Thymus (tissue), 14 donors: ENCODE results near the gene ASIP. TPM values are rescaled to one million over a fixed set of nuclear protein-coding genes. Genes with fewer than 3 reads are reported as not detected.
"Not testable (repeated sequence)": the region's sequence is repeated elsewhere in the genome, so short reads cannot be mapped to it uniquely, and the experiment has no call there.

Experiments
- DNase-seq, 9 donors: peaks; one replicate each; pipeline ENCODE4 v3.0.0-alpha.2; 2013; ENCODE audit warnings: low spot score in 9 of 9, low read depth in 6 of 9, missing footprints in 1 of 9
- H3K27ac ChIP-seq, 2 donors: one replicate each; pipeline ENCODE4 v1.5.1; 2013; ENCODE audit warnings: control low read depth in 1 of 2, low read depth in 1 of 2, low read length in 1 of 2, mild to moderate bottlenecking in 1 of 2, moderate library complexity in 1 of 2
- H3K27me3 ChIP-seq, 2 donors: one replicate each; pipeline ENCODE4 v1.5.1; 2013; ENCODE audit warnings: low read length in 1 of 2; ENCODE audit not compliant: control insufficient read depth in 2 of 2, insufficient read depth in 1 of 2
- H3K36me3 ChIP-seq, 2 donors: one replicate each; pipeline ENCODE4 v1.5.1; 2013; ENCODE audit warnings: low read length in 1 of 2, mild to moderate bottlenecking in 1 of 2, moderate library complexity in 1 of 2; ENCODE audit not compliant: control insufficient read depth in 2 of 2, insufficient read depth in 2 of 2
- H3K4me1 ChIP-seq, 2 donors: one replicate each; pipeline ENCODE4 v1.5.1; 2013; ENCODE audit warnings: low read length in 2 of 2; ENCODE audit not compliant: control insufficient read depth in 2 of 2, insufficient read depth in 2 of 2
- H3K4me3 ChIP-seq, 2 donors: one replicate each; pipeline ENCODE4 v1.5.1; 2013; ENCODE audit warnings: low read length in 2 of 2, control low read depth in 1 of 2, mild to moderate bottlenecking in 1 of 2
- H3K9me3 ChIP-seq, 2 donors: one replicate each; pipeline ENCODE4 v1.5.1; 2013; ENCODE audit warnings: low read length in 1 of 2, mild to moderate bottlenecking in 1 of 2; ENCODE audit not compliant: control insufficient read depth in 2 of 2, insufficient read depth in 1 of 2
- WGBS: extraction: QIAGEN DNeasy Blood & Tissue Kit; methylation state at CpG from one replicate; pipeline ENCODE4 v1.1.7; 2013; 5-methylcytosine and 5-hydroxymethylcytosine counted together
- long read RNA-seq, 10 donors: transcript quantifications; one replicate each; lab custom pipeline, GENCODE V29; 2026
- polyA plus RNA-seq: library from polyadenylated mRNA; stranded (reverse); fragments of 200-250 nt; gene quantifications from one replicate; pipeline ENCODE4 v1.2.3, GENCODE V29; 2013
- total RNA-seq: library from RNA; stranded (reverse); fragments of 120-200 nt; gene quantifications from one replicate; pipeline ENCODE4 v1.2.4, GENCODE V29; 2013
- donor health status: healthy.

Gene ASIP, protein sequence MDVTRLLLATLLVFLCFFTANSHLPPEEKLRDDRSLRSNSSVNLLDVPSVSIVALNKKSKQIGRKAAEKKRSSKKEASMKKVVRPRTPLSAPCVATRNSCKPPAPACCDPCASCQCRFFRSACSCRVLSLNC
- total RNA-seq (0.09 TPM), polyA plus RNA-seq (1.8 TPM)
- long read RNA-seq, donor 1: 0 reads
- long read RNA-seq, donor 2: 0 reads
- long read RNA-seq, donor 3: 0 reads
- long read RNA-seq, donor 4: 0 reads
- long read RNA-seq, donor 5: 0 reads
- long read RNA-seq, donor 6: 0 reads
- long read RNA-seq, donor 7: 0 reads
- long read RNA-seq, donor 8: 0 reads
- long read RNA-seq, donor 9, partial matches to known transcripts: 15 of 15 reads
- long read RNA-seq, donor 9, other reads (novel, unspliced or antisense): 0 of 15 reads
- long read RNA-seq, donor 10: 0 reads

- peaks cover 15 to 20% of the 10 kb centered on the region in 2 donors for H3K4me1 ChIP-seq
- H3K27me3 ChIP-seq: no peaks in the 10 kb centered on the region
- H3K36me3 ChIP-seq: no peaks in the 10 kb centered on the region
- H3K27ac ChIP-seq: peak within 1 kb of the TSS; percentile 16 to 31
- no peak within 1 kb of the TSS for H3K4me3 ChIP-seq
- DNase-seq: peak; percentile 37 to 85 (median 62)
- no peaks in the 10 kb centered on the region for H3K9me3 ChIP-seq
- WGBS: 52% methylated on average over 9 of the region's 9 CpGs
Observed at GRCh38 chr20:34240693-34241615, at the start of gene ASIP. Gene ASIP, plus strand, starts transcription at chr20:34241423. Its CDS starts 18,952 bp downstream, at chr20:34260375.

DNA sequence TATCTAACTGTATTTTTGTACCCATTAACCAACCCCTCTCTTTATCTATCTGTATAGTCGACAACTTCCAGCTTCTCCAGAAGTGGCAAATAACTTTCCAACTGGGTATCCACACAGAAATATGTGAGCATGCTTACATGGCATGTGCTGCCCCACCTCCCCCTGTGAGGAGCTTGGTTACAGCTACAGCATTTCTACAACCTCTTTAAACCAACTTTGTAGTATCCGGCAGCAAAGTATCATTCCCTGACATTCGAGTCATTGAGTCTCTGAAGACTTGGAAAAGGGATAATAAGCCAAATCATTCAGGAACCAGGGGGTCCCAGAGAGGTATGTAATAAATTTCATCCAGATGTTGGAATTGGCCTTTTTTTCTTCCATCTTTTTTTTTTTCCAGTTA is 48.2 kb upstream of the ASIP start:
- H3K36me3 ChIP-seq: no peaks in the 10 kb centered on the region
- WGBS: 93% methylated on average over 3 of the region's 3 CpGs
- no peaks in the 10 kb centered on the region for H3K9me3 ChIP-seq
- no peak for DNase-seq
- no peak overlapping the region for H3K4me3 ChIP-seq
- H3K27me3 ChIP-seq: peaks cover 0 to 2% of the 10 kb centered on the region in 2 donors
- H3K4me1 ChIP-seq: no peaks in the 10 kb centered on the region
- no peak overlapping the region for H3K27ac ChIP-seq

GRCh38 chr20:34199183-34199582 is 42.0 kb upstream of the ASIP start:
- DNase-seq: no peak
- Histone ChIP-seq H3K27me3 (peaks cover 2% of the 10 kb centered on the region in 2 donors), H3K36me3 (no peaks in the 10 kb centered on the region), H3K9me3 (no peaks in the 10 kb centered on the region), H3K27ac (no peak overlapping the region), H3K4me3 (no peak overlapping the region), H3K4me1 (no peaks in the 10 kb centered on the region)
- 65% methylated on average over 3 of the region's 3 CpGs for WGBS

GRCh38 chr20:34200023-34200422 is 41.2 kb upstream of the ASIP start:
- Histone ChIP-seq H3K27me3 (peaks cover 1 to 2% of the 10 kb centered on the region in 2 donors), H3K9me3 (no peaks in the 10 kb centered on the region), H3K4me3 (no peak overlapping the region), H3K36me3 (no peaks in the 10 kb centered on the region), H3K27ac (no peak overlapping the region), H3K4me1 (no peaks in the 10 kb centered on the region)
- no peak for DNase-seq
- WGBS: 87% methylated on average over 2 of the region's 2 CpGs

DNA sequence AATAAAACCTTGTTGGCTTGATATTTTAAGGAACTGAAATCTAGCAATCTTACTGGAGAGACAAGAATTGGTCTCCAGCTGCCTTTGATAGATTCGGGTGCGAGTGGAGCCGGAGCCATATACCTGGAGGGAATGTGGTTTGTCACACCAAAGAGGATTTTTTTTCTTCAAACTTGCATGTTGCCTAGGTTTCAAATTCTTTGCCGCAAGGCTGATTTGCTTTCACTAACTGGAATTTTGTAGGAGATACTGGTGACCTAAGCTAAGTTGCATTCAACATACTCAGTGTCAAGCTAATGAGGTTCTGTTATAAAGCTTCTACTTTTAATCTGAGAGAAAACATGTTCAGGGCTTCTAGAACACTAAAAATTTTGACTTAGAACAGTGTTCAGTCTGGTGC is 39.7 kb upstream of the ASIP start:
- WGBS: 96% methylated on average over 4 of the region's 4 CpGs
- DNase-seq: no peak
- H3K4me1 ChIP-seq: no peaks in the 10 kb centered on the region
- H3K27me3 ChIP-seq: peaks cover 0 to 2% of the 10 kb centered on the region in 2 donors
- no peaks in the 10 kb centered on the region for H3K9me3 ChIP-seq
- no peak overlapping the region for H3K27ac ChIP-seq
- no peaks in the 10 kb centered on the region for H3K36me3 ChIP-seq
- H3K4me3 ChIP-seq: no peak overlapping the region

DNA sequence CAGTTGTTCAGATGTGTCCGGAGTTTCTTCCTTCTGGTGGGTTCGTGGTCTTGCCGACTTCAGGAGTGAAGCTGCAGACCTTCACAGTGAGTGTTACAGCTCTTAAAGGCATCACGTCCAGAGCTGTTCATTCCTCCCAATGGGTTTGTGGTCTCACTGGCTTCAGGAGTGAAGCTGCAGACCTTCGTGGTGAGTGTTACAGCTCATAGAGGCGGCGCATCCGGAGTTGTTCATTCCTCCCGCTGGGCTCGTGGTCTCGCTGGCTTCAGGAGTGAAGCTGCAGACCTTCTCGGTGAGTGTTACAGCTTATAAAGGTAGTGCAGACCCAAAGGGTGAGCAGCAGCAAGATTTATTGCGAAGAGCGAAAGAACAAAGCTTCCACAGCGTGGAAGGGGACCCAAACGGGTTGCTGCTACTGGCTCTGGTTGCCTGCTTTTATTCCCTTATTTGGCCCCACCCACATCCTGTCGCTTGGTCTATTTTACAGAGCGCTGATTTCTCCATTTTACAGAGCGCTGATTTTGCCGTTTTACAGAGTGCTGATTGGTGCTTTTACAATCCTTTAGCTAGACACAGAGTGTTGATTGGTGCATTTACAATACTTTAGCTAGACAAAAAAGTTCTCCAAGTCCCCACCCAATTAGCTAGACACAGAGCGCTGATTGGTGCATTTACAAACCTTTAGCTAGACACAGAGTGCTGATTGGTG is 35.9 kb upstream of the ASIP start:
- H3K4me3 ChIP-seq: not testable (repeated sequence)
- 78% methylated on average over 21 of the region's 21 CpGs for WGBS

GRCh38 chr20:34209111-34209510 is 32.1 kb upstream of the ASIP start:
- Histone ChIP-seq H3K9me3 (peaks cover 0 to 15% of the 10 kb centered on the region in 2 donors), H3K4me1 (no peaks in the 10 kb centered on the region), H3K27ac (no peak overlapping the region), H3K4me3 (no peak overlapping the region), H3K36me3 (no peaks in the 10 kb centered on the region), H3K27me3 (peaks cover 0 to 2% of the 10 kb centered on the region in 2 donors)
- DNase-seq: no peak
- WGBS: 85% methylated on average over 3 of the region's 3 CpGs

More for the DNA sequence above, 35.9 kb upstream of the ASIP start:
- not testable (repeated sequence) for H3K27me3 ChIP-seq, H3K27ac ChIP-seq, H3K4me1 ChIP-seq, H3K36me3 ChIP-seq
- peaks cover 0 to 11% of the 10 kb centered on the region in 2 donors for H3K9me3 ChIP-seq
- DNase-seq: peak in 1 of 9 donors; percentile 21

DNA sequence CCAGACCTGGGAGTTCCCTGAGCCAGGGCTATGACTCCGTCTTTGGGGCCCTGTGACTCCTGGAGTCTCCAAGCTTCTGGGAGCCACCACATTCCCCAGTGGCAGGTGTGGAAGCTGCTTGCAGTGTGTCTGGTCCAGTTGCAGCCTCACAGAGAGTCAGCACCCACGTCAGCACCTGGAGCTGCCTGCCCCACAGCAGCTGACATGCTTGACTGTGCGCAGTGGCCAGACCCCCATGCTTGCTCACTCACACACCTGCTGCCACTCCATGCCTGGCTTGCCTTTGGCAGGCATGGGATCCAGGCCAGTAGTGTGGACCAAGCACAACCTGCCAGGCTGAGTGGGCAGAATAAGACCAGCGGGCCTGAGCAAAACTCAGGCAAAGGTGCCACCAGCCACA is 31.0 kb upstream of the ASIP start:
- H3K9me3 ChIP-seq: peaks cover 0 to 15% of the 10 kb centered on the region in 2 donors
- H3K4me1 ChIP-seq: no peaks in the 10 kb centered on the region
- no peak overlapping the region for H3K4me3 ChIP-seq
- no peak overlapping the region for H3K27ac ChIP-seq
- WGBS: 88% methylated on average over 4 of the region's 4 CpGs
- DNase-seq: no peak
- no peaks in the 10 kb centered on the region for H3K36me3 ChIP-seq
- H3K27me3 ChIP-seq: peaks cover 1 to 10% of the 10 kb centered on the region in 2 donors
